Natural killer cell treated with Interleukin-12 subunit alpha and Interleukin-12 subunit beta and Interleukin-15 and Interleukin-18, amount 100 ng/mL, for 72 hours (primary cell): ENCODE data around the gene MOGAT2. TPM values are rescaled to one million over a fixed set of nuclear protein-coding genes. Genes with fewer than 3 reads are reported as not detected.
"Not testable (repeated sequence)": the region's sequence is repeated elsewhere in the genome, so short reads cannot be mapped to it uniquely, and the experiment has no call there.

Experiments
- ATAC-seq, 2 donors: fragments of 150-1000 bp; cut with Tn5 transposase in 1 of 2; sonication (Bioruptor Pico), chemical (Tn5 transposase) in 1 of 2; 2 replicates each; pipeline ENCODE4 v1.10.0; 2021
- DNase-seq: peaks from one replicate; pipeline ENCODE4 v3.0.0; 2022; ENCODE audit warnings: low spot score
- H3K27ac Mint-ChIP-seq, 2 donors: 1 replicate in 1 of 2; 2 replicates in 1 of 2; pipeline ENCODE4 v1.8.0; 2022; ENCODE audit warnings: mixed read lengths in 2 of 2, mild to moderate bottlenecking in 1 of 2, moderate library complexity in 1 of 2
- H3K27me3 Mint-ChIP-seq, 2 donors: 1 replicate in 1 of 2; 2 replicates in 1 of 2; pipeline ENCODE4 v1.8.0; 2022; ENCODE audit warnings: mixed read lengths in 2 of 2
- H3K36me3 Mint-ChIP-seq: one replicate; pipeline ENCODE4 v1.8.0; 2022; ENCODE audit warnings: mixed read lengths
- H3K4me1 Mint-ChIP-seq, 2 donors: 1 replicate in 1 of 2; 2 replicates in 1 of 2; pipeline ENCODE4 v1.8.0; 2022; ENCODE audit warnings: low read depth in 2 of 2, mixed read lengths in 2 of 2, mild to moderate bottlenecking in 1 of 2
- H3K4me3 Mint-ChIP-seq: one replicate; pipeline ENCODE4 v1.8.0; 2022; ENCODE audit warnings: mixed read lengths
- H3K9me3 Mint-ChIP-seq: 2 replicates; pipeline ENCODE4 v1.8.0; 2022; ENCODE audit warnings: mixed read lengths
- total RNA-seq, 2 donors: library from RNA; stranded (reverse); gene quantifications; one replicate each; pipeline ENCODE4 v1.2.3, GENCODE V29; 2022

MOGAT2 gene
- total RNA-seq, 2 donors from 2014 or later = not detected

DNA sequence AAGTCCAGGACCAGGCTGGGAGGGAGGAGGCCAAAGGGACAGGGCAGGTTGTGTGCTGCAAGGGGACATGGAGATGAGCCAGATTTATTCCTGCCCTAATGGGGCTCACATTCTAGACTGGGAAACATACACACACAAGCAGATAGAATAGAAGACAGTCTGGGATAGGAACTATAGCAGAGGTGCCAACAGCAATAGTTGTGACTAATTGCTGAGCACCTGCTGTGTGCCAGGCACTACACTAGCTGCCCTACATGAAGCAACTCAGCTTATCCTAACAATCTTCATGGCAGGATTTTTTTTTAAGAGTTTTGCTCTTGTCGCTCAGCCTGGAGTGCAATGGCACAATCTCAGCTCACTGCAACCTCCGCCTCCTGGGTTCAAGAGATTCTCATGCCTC lies 11.4 kb downstream of the MOGAT2 start:
- no peak for DNase-seq
- Mint-ChIP-seq H3K36me3 (no peaks in the 10 kb centered on the region), H3K9me3 (no peaks in the 10 kb centered on the region), H3K27me3 (peaks cover 2 to 8% of the 10 kb centered on the region in 2 donors), H3K27ac (no peak overlapping the region), H3K4me3 (no peak overlapping the region), H3K4me1 (no peaks in the 10 kb centered on the region)
- ATAC-seq = no peak

DNA sequence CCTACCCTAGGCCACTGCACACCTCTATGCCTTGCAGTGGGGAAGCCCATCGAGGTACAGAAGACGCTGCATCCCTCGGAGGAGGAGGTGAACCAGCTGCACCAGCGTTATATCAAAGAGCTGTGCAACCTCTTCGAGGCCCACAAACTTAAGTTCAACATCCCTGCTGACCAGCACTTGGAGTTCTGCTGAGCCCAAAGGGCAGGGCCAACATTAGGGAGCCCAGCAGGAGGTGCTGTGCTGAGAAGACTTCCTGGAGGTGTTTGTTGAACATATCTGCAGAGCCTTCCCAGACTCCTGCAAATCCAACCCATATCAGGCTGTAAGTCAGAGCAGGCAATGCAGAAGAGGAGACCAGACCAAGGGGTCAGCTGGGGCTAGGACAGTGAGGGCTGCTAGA lies 13.5 kb downstream of the MOGAT2 start:
- Mint-ChIP-seq H3K9me3 (no peaks in the 10 kb centered on the region), H3K27me3 (peaks cover 4 to 8% of the 10 kb centered on the region in 2 donors), H3K36me3 (no peaks in the 10 kb centered on the region), H3K4me1 (no peaks in the 10 kb centered on the region), H3K27ac (no peak overlapping the region), H3K4me3 (no peak overlapping the region)
- ATAC-seq (no peak), DNase-seq (no peak)

DNA sequence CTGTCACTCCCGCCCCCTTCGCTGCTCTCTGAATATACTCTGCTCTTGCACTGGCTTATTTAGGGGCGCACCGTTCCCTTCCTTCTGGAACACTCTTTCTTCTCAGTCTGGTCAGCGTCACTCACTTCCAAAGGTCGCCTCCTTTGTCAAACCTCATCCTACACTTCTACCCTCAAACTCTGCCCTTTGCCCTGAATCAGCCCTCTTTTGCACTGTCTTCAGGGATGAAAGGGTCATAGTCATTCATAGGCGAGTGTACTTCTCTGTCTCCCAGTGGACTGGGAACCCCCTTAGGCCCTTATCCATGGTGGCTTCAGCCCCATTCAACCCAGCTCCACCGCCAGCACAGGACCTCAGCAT lies 15.4 kb downstream of the MOGAT2 start:
- no peak overlapping the region for H3K4me3 Mint-ChIP-seq
- H3K27ac Mint-ChIP-seq = no peak overlapping the region
- H3K27me3 Mint-ChIP-seq = peaks cover 7 to 18% of the 10 kb centered on the region in 2 donors
- no peaks in the 10 kb centered on the region for H3K9me3 Mint-ChIP-seq
- no peak for DNase-seq
- no peaks in the 10 kb centered on the region for H3K4me1 Mint-ChIP-seq
- ATAC-seq = no peak
- no peaks in the 10 kb centered on the region for H3K36me3 Mint-ChIP-seq

DNA sequence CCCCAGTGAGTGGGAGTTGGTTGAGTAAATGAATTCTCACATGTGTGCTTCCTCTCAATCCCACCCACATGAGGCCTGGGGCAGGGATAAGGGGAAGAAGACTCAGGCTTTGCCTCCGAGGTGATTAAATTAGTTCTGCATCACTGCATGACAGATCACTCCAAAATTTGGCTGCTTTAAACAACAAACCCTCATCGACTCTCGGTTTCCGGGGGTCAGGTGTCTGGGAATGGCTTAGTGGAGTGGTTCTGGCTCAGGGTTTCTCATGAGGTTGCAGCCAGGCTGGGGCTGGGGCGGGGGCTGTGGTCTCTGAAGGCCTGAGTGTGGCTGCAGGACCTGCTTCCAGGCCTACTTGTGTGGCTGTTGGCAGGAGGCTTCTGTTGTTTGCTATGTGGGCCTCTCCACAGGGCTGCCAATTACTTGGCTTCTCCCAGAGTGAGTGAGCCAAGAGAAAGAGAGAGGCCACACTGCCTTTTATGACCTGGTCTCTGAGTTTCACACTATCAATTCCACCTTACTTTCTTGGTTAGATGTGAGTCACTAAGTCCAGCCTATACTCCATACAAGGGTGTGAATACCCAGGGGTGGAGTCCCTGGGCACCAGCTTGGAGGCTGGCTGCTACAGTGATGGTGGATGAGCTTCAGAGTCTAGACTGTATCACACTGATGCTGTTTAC lies 15.9 kb downstream of the MOGAT2 start:
- no peak overlapping the region for H3K27ac Mint-ChIP-seq
- ATAC-seq (peak in 1 of 2 donors; percentile 47), DNase-seq (no peak)
- no peaks in the 10 kb centered on the region for H3K36me3 Mint-ChIP-seq
- no peaks in the 10 kb centered on the region for H3K4me1 Mint-ChIP-seq
- no peaks in the 10 kb centered on the region for H3K9me3 Mint-ChIP-seq
- H3K27me3 Mint-ChIP-seq = peaks cover 7 to 18% of the 10 kb centered on the region in 2 donors
- H3K4me3 Mint-ChIP-seq = no peak overlapping the region

DNA sequence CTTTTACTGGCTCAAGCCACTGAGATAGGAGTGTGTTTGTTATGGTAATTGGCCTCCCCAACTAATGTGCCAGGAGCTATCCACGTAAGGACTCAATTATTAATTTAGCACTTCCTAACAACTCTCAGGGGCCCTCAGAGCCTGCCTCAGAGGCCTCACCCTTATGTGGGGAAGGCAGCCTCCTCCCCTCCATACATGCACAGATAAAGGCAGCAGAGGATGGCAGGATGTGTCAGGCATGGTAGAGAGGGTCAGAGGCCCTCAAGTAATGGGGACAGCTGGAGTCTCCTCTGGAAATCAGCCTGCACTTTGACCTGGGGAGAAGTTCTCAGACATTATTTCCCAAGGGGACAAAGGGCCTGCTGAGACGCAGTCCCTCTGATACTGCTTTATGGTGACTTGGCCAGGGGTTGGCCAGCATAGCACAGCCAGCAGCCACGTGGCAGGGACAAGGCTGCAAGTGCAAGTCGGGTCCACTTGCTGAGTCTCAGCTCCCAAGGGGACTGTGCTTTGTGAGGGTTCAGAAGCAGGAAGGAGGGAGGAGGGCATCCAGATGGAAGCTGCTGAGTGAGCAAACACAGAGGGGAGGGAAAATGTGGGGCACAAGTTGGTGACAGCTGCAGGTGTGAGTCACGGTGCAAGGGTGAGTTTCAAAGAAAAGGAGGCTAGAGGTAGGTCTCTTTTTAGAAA lies 17.0 kb downstream of the MOGAT2 start:
- Mint-ChIP-seq H3K27ac (no peak overlapping the region), H3K4me1 (no peaks in the 10 kb centered on the region), H3K36me3 (no peaks in the 10 kb centered on the region), H3K27me3 (peaks cover 12 to 18% of the 10 kb centered on the region in 2 donors), H3K4me3 (no peak overlapping the region), H3K9me3 (no peaks in the 10 kb centered on the region)
- DNase-seq (no peak), ATAC-seq (no peak)

DNA sequence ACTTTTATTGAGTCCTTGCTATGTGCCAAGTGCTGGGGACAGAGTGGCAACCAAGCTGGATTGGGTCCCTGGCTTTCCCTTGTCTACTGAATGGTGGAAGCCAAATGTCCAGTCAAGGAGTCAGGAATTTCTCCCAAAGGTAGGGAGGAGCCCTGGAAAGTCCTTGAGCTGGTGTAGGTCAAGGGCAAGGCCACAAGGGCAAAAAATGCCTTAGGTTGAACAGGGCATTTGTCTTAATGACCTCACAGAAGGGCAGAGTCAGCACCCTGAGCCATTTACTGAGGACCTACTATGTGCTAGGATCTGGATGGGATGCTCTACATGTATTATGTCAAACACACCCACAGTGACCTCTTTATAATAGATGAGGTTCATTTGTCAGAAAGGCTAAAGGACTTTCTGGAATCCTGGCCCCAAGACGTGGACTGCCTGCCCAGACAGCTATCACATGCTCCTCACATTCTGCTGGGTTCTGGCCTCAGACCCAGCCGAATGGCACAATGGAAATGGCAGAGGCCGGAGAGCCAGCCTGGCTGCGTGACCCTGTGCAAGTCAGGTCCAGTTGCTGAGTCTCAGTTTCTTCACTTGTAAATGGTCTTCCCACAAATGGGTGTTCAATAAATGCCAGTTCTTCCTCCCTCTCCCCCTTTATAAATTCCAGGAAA lies 17.7 kb downstream of the MOGAT2 start:
- ATAC-seq (no peak), DNase-seq (no peak)
- Mint-ChIP-seq H3K36me3 (no peaks in the 10 kb centered on the region), H3K4me3 (no peak overlapping the region), H3K4me1 (no peaks in the 10 kb centered on the region), H3K9me3 (no peaks in the 10 kb centered on the region), H3K27ac (no peak overlapping the region), H3K27me3 (peaks cover 12 to 18% of the 10 kb centered on the region in 2 donors)

DNA sequence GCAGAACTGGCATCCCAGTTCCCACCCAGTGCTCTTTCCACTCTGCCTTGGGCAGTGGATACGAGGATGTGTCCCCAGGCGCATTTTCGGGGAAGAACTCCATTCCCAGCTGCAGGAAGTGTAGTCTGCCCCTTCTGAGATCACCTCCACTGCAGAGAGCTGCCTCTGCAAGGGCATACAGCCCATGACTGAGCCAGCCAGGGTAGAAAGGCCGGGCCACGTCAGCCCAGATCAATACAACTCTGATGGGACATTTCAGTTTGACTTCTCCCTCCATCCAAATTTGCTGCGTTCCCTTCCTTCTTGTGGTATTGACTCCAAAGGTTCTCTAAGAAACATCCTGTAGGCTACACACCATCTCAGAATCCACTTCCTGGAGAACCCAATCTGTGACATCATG lies 19.7 kb downstream of the MOGAT2 start:
- Mint-ChIP-seq H3K27ac (no peak overlapping the region), H3K4me3 (no peak overlapping the region), H3K36me3 (no peaks in the 10 kb centered on the region), H3K4me1 (no peaks in the 10 kb centered on the region), H3K9me3 (no peaks in the 10 kb centered on the region), H3K27me3 (peaks cover 12 to 18% of the 10 kb centered on the region in 2 donors)
- ATAC-seq (no peak), DNase-seq (no peak)

DNA sequence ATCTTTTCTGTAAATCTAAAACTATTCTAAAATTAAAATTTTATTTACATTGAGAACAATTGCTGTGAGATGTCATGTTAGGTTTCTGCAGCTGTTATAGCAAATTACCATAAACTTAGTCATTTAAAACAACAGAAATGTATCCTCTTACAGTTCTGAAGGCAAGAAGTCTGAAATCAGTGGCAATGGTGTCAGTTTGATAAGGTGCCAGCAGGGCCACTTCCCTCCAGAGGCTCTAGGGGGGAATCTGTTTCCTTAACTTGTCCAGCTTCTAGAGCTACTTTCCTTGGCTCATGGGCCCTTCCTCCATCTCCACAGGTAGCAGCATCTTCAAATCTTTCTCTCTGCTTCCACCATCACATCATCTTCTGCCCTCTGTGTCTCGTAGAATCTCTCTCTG lies 23.0 kb downstream of the MOGAT2 start:
- Mint-ChIP-seq H3K9me3 (no peaks in the 10 kb centered on the region), H3K27ac (no peak overlapping the region), H3K36me3 (no peaks in the 10 kb centered on the region), H3K4me1 (no peaks in the 10 kb centered on the region), H3K4me3 (no peak overlapping the region), H3K27me3 (peaks cover 18 to 24% of the 10 kb centered on the region in 2 donors)
- no peak for ATAC-seq
- DNase-seq = no peak

DNA sequence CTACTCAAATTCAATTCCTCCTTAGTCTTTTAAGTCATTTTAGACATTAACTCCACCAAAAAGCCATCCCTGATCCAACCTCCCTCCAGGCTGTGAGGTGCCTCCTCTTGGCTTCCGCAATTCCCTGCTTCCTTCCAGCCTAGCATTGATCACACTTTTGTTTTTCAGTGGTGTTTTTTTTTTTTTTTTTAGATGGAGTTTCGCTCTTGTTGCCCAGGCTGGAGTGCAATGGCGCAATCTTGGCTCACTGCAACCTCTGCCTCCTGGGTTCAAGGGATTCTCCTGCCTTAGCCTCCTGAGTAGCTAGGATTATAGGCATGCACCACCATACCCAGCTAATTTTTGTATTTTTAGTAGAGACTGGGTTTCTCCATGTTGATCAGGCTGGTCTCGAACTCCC lies 25.5 kb downstream of the MOGAT2 start:
- not testable (repeated sequence) for H3K4me1 Mint-ChIP-seq, H3K27ac Mint-ChIP-seq, H3K36me3 Mint-ChIP-seq, DNase-seq, H3K4me3 Mint-ChIP-seq, H3K9me3 Mint-ChIP-seq, ATAC-seq
- peaks cover 15 to 21% of the 10 kb centered on the region in 2 donors for H3K27me3 Mint-ChIP-seq

DNA sequence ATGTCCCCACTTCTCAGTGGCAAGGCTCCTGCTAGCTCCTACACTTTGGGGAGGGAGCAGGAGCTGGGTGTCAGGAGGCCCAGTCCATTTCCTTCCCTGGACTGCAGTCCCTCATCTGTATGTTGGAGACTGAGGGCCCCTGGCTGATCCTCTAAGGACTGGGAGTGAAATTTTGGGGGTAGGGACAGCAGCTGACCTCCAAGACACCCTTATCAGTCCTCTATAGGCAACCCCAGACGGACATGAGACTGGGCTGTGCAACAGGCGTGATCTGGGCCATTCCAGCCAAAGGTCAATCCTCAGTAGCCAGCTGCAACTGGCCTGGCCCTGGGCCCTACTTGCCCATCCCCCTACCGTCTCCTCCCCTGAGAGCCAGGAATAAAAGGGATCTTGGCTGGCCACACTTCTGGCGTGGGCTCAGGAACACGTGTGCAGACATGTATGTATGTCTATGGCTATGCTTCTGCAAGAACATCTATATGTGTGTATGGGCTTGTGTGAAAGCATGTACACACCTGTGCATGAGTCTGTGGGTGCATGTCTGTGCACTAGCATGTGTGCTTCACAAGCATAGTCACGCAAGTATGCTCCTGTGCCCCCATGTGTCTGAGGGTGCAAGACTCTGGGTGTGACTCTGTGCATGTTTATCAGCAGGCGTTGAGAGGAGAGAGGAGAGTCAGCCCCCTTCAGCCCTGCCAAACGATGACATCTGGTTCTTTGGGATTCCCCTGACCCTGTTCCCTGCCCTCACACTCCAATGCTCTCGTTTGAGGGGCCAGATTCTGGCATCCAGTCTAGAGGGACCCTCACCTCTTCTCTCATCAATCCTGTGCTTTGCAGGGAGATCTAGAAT lies 26.3 kb downstream of the MOGAT2 start:
- ATAC-seq = no peak
- H3K9me3 Mint-ChIP-seq = no peaks in the 10 kb centered on the region
- no peaks in the 10 kb centered on the region for H3K4me1 Mint-ChIP-seq
- H3K4me3 Mint-ChIP-seq = no peak overlapping the region
- no peak for DNase-seq
- no peak overlapping the region for H3K27ac Mint-ChIP-seq
- no peaks in the 10 kb centered on the region for H3K36me3 Mint-ChIP-seq
- peaks cover 12 to 21% of the 10 kb centered on the region in 2 donors for H3K27me3 Mint-ChIP-seq

DNA sequence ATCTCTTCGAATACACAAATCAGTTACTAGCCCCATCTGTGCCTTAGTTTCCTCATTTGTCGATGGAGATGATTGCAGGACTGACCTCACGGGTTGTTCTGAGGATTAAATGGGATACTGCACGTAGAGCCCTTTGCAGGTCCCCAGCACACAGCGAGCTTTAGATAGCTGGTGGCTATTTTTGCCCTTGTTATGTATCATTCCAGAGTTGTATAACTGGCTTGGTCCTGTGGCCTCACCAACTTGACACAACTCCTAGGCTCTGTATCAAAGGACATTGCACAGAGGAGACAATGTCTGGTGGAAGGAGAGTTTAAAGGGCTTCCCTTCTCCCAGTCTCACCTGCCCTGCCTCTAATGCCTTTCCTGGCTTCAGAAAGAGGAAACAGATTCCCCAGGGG lies 28.2 kb downstream of the MOGAT2 start:
- H3K27me3 Mint-ChIP-seq = peaks cover 11 to 21% of the 10 kb centered on the region in 2 donors
- ATAC-seq (no peak), DNase-seq (no peak)
- no peaks in the 10 kb centered on the region for H3K4me1 Mint-ChIP-seq
- H3K4me3 Mint-ChIP-seq = no peak overlapping the region
- no peaks in the 10 kb centered on the region for H3K36me3 Mint-ChIP-seq
- no peaks in the 10 kb centered on the region for H3K9me3 Mint-ChIP-seq
- no peak overlapping the region for H3K27ac Mint-ChIP-seq

DNA sequence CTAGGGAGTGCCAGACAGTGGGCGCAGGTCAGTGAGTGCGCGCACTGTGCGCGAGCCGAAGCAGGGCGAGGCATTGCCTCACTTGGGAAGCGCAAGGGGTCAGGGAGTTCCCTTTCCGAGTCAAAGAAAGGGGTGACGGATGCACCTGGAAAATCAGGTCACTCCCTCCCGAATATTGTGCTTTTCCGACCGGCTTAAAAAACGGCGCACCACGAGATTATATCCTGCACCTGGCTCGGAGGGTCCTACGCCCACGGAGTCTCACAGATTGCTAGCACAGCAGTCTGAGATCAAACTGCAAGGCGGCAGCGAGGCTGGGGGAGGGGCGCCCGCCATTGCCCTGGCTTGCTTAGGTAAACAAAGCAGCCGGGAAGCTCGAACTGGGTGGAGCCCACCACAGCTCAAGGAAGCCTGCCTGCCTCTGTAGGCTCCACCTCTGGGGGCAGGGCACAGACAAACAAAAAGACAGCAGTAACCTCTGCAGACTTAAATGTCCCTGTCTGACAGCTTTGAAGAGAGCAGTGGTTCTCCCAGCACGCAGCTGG lies 31.2 kb downstream of the MOGAT2 start:
- not testable (repeated sequence) for H3K27ac Mint-ChIP-seq, DNase-seq, H3K36me3 Mint-ChIP-seq, H3K9me3 Mint-ChIP-seq, H3K4me3 Mint-ChIP-seq, ATAC-seq, H3K4me1 Mint-ChIP-seq
- H3K27me3 Mint-ChIP-seq = peaks cover 11 to 21% of the 10 kb centered on the region in 2 donors

DNA sequence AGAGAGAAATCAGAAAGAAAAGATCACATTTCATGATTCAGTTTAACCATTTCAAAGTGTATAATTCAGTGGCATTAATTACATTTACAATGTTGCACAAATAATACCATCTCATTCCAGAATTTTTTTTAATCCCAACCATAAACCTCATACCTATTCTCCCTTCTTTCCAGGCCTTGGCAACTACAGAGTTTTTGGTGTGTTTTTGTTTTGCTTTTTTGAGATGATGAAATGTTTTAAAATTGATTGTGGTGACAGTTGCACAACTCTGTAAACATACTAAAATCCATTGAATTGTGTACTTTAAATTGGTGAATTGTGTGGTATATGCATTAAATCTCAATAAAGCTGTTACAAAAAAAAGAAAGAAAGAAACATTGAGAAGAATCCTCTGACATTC lies 37.3 kb downstream of the MOGAT2 start:
- H3K27me3 Mint-ChIP-seq, ATAC-seq, DNase-seq, H3K9me3 Mint-ChIP-seq, H3K27ac Mint-ChIP-seq, H3K36me3 Mint-ChIP-seq, H3K4me3 Mint-ChIP-seq, H3K4me1 Mint-ChIP-seq: not testable (repeated sequence)
